ENCODE measurements around the gene KCNAB2. TPM values are rescaled to one million over a fixed set of nuclear protein-coding genes. Genes with fewer than 3 reads are reported as not detected.

The KCNAB2 gene
- total RNA-seq, 2 experiments from 2014 or later = 290 to 299 TPM

DNA sequence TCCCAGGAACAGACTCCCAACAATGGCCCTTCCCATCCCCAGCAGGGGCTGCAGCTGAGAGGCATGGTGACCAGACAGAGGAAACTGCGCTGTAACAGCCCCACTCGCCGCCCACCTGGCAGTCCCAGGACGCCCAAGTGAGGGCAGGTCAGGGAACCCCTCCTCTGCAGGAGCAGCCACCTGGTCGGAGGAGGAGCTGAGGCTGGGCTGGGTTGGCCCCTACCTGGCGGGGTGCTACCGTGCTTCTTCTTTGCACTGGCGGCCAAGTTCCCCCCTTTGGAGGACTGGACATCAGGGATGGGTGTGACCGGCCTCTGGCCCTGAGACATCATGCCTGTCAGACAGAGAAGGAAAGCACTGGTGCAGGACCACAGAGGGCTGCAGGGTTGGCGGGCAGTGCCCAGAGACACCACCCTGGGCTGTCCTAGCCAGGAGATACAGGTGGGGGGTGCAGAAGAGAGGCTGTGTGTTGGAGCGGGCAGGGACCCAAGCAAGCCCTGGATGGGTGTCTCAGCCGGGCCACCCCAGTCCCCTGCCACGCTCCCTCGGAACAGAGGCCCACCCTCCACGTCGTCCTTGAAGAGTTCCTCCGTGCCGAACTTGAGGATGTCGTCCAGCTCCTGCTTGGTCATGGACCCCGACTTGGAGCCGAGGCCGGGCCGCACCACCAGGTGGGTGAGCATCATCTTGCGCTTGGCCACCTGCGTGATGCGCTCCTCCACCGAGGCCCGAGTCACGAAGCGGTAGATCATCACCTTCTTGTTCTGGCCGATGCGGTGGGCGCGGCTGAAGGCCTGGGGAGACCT is 82.8 kb downstream of the KCNAB2 start:
- POLR2A ChIA-PET = no interaction called here
- intact Hi-C loops (cut with micrococcal nuclease) = no loop called here
- Mint-ChIP-seq H3K36me3 (ENCODE audit: low read depth) (no peaks in the 10 kb centered on the region), H3K4me3 (no peak overlapping the region), H3K27ac (no peak overlapping the region), H3K27me3 (peaks cover 1% of the 10 kb centered on the region), H3K9me3 (no peaks in the 10 kb centered on the region), H3K4me1 (ENCODE audit: low read depth) (peaks cover 9% of the 10 kb centered on the region)
- no peak for ATAC-seq
- CTCF ChIA-PET = no interaction called here
- TF ChIP-seq, protein P1, sequence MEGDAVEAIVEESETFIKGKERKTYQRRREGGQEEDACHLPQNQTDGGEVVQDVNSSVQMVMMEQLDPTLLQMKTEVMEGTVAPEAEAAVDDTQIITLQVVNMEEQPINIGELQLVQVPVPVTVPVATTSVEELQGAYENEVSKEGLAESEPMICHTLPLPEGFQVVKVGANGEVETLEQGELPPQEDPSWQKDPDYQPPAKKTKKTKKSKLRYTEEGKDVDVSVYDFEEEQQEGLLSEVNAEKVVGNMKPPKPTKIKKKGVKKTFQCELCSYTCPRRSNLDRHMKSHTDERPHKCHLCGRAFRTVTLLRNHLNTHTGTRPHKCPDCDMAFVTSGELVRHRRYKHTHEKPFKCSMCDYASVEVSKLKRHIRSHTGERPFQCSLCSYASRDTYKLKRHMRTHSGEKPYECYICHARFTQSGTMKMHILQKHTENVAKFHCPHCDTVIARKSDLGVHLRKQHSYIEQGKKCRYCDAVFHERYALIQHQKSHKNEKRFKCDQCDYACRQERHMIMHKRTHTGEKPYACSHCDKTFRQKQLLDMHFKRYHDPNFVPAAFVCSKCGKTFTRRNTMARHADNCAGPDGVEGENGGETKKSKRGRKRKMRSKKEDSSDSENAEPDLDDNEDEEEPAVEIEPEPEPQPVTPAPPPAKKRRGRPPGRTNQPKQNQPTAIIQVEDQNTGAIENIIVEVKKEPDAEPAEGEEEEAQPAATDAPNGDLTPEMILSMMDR (IDR thresholded peaks at IDR 0.05) = no peak
- no peak for DNase-seq

DNA sequence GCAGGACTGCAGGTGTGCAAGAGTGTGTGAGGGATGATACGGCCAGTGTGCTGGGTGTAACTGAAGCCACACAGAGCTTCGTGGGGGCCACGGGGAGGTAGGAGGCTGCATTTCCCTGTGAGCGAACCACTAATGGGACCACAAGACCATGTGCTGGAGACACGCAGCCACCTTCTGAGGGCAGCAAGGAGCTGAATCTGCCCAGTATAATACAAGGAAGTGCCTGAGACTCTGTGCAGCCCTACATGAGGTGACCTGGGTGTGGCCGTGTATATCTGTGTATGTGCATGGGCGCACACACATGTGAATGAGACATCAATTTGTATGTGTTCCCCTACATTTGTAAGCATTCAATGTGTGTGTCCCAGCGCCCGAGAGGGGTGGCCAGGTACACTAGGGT is 83.6 kb downstream of the KCNAB2 start:
- CTCF ChIA-PET = no interaction called here

DNA sequence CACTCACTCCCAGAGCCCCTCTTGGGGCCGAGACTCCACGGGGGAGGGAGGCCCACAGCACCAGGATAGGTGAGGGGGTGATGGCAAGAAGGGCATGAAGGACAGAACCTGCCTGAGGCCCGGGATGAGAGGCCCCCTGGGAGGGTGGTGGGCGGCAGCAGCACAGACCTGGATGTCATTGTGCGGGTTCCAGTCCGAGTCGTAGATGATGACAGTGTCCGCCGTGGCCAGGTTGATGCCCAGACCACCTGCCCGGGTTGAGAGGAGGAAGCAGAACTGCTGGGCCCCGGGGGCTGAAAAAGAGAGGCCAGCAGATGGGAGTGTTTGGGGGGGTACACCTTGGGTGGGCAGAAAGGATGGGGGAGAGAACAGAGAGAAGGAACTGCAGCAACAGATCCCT is 84.3 kb downstream of the KCNAB2 start:
- peaks cover 1% of the 10 kb centered on the region for H3K27me3 Mint-ChIP-seq
- intact Hi-C loops (cut with micrococcal nuclease) = no loop called here
- ChIA-PET CTCF (no interaction called here), POLR2A (no interaction called here)
- no peak overlapping the region for H3K4me3 Mint-ChIP-seq
- ATAC-seq (no peak), DNase-seq (no peak)
- TF ChIP-seq, protein P1 (IDR thresholded peaks at IDR 0.05) = no peak
- H3K9me3 Mint-ChIP-seq = no peaks in the 10 kb centered on the region
- no peak overlapping the region for H3K27ac Mint-ChIP-seq
- H3K36me3 Mint-ChIP-seq (ENCODE audit: low read depth) = no peaks in the 10 kb centered on the region
- H3K4me1 Mint-ChIP-seq (ENCODE audit: low read depth) = peaks cover 9% of the 10 kb centered on the region

More for the DNA sequence above, 83.6 kb downstream of the KCNAB2 start:
- TF ChIP-seq, protein P1 (IDR thresholded peaks at IDR 0.05) = no peak
- DNase-seq = no peak
- ATAC-seq = no peak
- POLR2A ChIA-PET = interaction anchor here (0.6 kb wide), 1 partner anchor 53 kb away, joined by 3 read pairs; no protein-coding TSS in a partner anchor
- Mint-ChIP-seq H3K36me3 (ENCODE audit: low read depth) (no peaks in the 10 kb centered on the region), H3K9me3 (no peaks in the 10 kb centered on the region), H3K27me3 (peaks cover 1% of the 10 kb centered on the region), H3K4me3 (no peak overlapping the region), H3K4me1 (ENCODE audit: low read depth) (peaks cover 9% of the 10 kb centered on the region), H3K27ac (no peak overlapping the region)
- intact Hi-C loops (cut with micrococcal nuclease) = no loop called here

DNA sequence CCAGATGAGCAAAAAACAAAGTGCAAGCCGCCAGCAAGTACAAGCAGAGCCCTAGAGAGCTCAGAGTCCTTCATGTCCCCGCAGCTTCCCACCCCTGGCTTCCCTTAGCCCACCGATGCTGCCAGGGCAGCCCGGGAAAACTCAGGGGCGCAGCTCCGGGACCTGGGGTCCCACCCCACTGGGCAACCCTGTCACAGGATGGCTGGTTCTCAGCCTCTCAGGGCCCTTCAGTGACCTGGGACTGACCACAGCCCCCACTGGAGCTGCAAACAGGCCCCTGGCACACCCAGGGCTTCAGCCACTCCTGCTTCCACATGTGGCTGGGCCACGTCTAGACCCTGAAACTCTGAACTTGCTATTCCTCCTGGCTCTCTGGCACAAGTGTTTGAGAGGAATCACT is 84.9 kb downstream of the KCNAB2 start:
- Mint-ChIP-seq H3K27me3 (peaks cover 1% of the 10 kb centered on the region), H3K9me3 (no peaks in the 10 kb centered on the region), H3K4me1 (ENCODE audit: low read depth) (peaks cover 9% of the 10 kb centered on the region), H3K4me3 (no peak overlapping the region), H3K36me3 (ENCODE audit: low read depth) (no peaks in the 10 kb centered on the region), H3K27ac (no peak overlapping the region)
- CTCF ChIA-PET = no interaction called here
- POLR2A ChIA-PET = no interaction called here
- intact Hi-C loops (cut with micrococcal nuclease) = no loop called here
- ATAC-seq (no peak), DNase-seq (no peak)
- TF ChIP-seq, protein P1 (IDR thresholded peaks at IDR 0.05) = no peak

DNA sequence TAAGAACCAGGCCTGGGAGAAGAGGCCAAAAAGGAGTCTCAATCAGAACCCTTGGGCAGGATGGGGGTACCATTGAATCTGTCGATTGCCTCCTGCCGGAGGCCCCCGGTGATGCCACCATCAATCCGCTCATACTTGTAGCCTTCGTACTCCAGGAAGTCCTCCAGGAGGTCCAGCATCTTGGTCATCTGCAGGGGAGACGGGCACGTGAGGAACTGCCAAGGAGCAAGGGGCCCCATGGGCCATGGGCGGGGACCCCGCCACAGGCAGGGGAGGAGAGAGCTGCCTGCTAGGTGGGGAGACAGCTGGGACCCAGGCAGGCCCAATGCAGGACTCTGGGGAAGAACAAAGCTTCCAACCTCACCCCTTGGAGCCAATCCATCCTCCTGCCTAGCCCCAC is 85.9 kb downstream of the KCNAB2 start:
- Mint-ChIP-seq H3K9me3 (no peaks in the 10 kb centered on the region), H3K4me3 (no peak overlapping the region), H3K27me3 (no peaks in the 10 kb centered on the region), H3K27ac (no peak overlapping the region), H3K36me3 (ENCODE audit: low read depth) (no peaks in the 10 kb centered on the region), H3K4me1 (ENCODE audit: low read depth) (peaks cover 9% of the 10 kb centered on the region)
- intact Hi-C loops (cut with micrococcal nuclease) = no loop called here
- no peak for DNase-seq
- POLR2A ChIA-PET = no interaction called here
- no peak for ATAC-seq
- CTCF ChIA-PET = no interaction called here
- TF ChIP-seq, protein P1 (IDR thresholded peaks at IDR 0.05) = no peak

Data from activated CD8-positive, alpha-beta T cell treated with anti-CD3 and anti-CD28 coated beads for 36 hours (primary cell).